ENCODE measurements around the gene FBXO46.
"Not testable (repeated sequence)": the region's sequence is repeated elsewhere in the genome, so short reads cannot be mapped to it uniquely, and the experiment has no call there.

Gene FBXO46

DNA sequence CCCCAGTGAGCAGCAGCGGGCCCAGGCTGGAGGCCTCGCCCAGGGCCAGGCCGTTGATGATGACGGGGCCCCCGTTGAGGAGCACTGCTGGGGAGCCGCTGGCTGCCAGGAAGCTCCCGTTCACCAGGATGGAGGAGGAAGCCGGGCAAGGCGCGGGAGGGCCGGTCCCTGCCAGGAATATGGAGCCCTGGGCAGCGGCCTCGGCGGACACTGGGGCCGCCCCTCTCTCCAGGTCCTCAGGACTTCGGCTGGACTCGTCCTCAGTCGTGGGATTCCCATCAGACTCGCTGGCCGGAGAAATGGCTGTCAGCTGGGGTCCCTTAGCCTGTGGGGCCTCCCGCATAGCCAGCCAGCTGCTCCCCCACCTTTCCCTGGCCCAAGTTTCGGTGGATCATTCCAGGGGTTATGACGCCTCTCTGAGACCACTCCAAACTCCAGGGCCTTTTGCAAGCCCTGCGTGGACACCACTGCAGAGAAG lies 36.2 kb upstream of the FBXO46 start:
- DNase-seq (ENCODE audit: extremely low read depth in 1 of 2, low read depth in 1 of 2) = no peak

GRCh38 chr19:45766296-45766868 lies 35.7 kb upstream of the FBXO46 start:
- DNase-seq (ENCODE audit: extremely low read depth in 1 of 2, low read depth in 1 of 2) = no peak

GRCh38 chr19:45765702-45766295 lies 35.1 kb upstream of the FBXO46 start:
- DNase-seq (ENCODE audit: extremely low read depth in 1 of 2, low read depth in 1 of 2) = no peak

DNA sequence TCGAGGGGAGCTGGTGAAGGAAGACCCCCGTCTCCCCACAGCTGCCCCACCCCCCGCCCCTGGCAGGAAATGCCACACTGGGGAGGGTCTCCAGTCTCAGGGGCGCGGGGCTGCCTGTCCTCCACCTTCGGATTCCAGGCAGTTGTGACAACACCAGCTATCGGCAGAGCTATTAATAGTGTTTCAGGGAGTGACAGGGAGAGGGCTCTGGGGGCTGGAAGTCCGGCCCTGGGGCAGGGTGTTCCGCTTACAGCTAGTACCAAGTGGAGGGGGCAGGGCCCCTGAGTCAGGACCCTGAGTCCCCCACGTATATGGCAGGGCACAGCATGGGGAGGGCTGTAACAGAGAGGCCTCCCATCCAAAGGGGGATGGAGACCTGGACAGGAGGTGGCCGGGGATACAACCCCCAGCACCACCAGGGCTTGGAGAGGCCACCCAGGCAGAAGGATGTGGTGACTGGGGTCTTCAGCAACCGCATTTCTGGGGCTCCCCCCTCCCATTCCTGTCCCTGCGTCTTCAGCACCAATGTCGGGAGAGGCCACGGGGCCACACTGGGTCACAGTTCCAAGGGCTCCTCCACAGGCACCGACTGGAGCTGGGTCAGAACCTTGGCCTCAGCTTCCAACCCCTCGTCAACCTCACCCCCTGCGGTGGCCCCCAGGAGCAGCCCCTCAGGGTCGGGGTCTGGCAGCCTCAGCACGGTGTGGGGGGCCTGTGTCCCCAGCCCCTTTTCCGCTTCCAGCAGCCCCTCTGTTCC lies 34.4 kb upstream of the FBXO46 start:
- DNase-seq (ENCODE audit: extremely low read depth in 1 of 2, low read depth in 1 of 2) = no peak

- DNase-seq (ENCODE audit: extremely low read depth in 1 of 2, low read depth in 1 of 2) = no peak
Observed at GRCh38 chr19:45764475-45764874, 33.8 kb upstream of the FBXO46 start.

GRCh38 chr19:45763691-45764294 lies 33.1 kb upstream of the FBXO46 start:
- DNase-seq (ENCODE audit: extremely low read depth in 1 of 2, low read depth in 1 of 2) = no peak

GRCh38 chr19:45762870-45763631 lies 32.4 kb upstream of the FBXO46 start:
- no peak for DNase-seq (ENCODE audit: extremely low read depth in 1 of 2, low read depth in 1 of 2)

- DNase-seq (ENCODE audit: extremely low read depth in 1 of 2, low read depth in 1 of 2) = no peak
Observed at GRCh38 chr19:45761714-45762113, 31.0 kb upstream of the FBXO46 start.

- DNase-seq (ENCODE audit: extremely low read depth in 1 of 2, low read depth in 1 of 2) = no peak
Observed at GRCh38 chr19:45758921-45759320, 28.2 kb upstream of the FBXO46 start.

DNA sequence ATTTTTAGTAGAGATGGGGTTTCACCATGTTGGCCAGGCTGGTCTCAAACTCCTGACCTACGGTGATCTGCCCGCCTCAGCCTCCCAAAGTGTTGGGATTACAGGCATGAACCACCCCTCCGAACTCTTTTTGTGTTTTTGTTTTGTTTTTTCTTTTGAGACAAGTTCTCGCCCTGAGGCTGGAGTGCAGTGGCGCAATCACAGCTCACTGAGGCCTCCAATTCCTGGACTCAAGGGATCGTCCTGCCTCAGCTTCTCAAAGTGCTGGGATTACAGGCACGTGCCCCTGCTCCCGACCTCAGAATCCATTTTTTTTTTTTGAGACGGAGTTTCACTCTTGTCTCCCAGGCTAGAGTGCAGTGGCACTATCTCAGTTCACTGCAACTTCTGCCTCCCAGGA lies 27.0 kb upstream of the FBXO46 start:
- no peak for DNase-seq (ENCODE audit: extremely low read depth in 1 of 2, low read depth in 1 of 2)

GRCh38 chr19:45754323-45754722 lies 23.6 kb upstream of the FBXO46 start:
- no peak for DNase-seq (ENCODE audit: extremely low read depth in 1 of 2, low read depth in 1 of 2)

- no peak for DNase-seq (ENCODE audit: extremely low read depth in 1 of 2, low read depth in 1 of 2)
Observed at GRCh38 chr19:45753548-45753947, 22.9 kb upstream of the FBXO46 start.

DNA sequence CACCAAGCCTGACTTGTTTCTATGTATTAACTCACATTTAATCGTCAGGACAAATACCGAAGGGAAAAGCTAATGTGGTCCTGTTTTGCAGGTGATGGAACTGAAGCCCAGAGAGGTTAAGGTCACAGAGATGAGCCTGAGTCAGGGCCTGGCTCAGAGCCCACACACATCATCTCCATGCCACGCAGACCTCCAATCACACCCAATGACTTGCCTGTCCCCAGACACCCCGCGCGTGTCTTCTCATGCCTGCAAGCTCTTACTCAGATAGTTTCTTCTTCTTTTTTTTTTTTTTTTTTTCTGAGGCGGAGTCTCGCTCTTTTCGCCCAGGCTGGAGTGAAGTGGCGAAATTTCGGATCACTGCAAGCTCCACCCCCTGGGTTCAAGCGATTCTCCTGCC lies 21.9 kb upstream of the FBXO46 start:
- DNase-seq (ENCODE audit: extremely low read depth in 1 of 2, low read depth in 1 of 2) = no peak

GRCh38 chr19:45751483-45751882 lies 20.8 kb upstream of the FBXO46 start:
- DNase-seq (ENCODE audit: extremely low read depth in 1 of 2, low read depth in 1 of 2) = not testable (repeated sequence)

GRCh38 chr19:45747513-45747912 lies 16.8 kb upstream of the FBXO46 start:
- DNase-seq (ENCODE audit: extremely low read depth in 1 of 2, low read depth in 1 of 2) = no peak

- DNase-seq (ENCODE audit: extremely low read depth in 1 of 2, low read depth in 1 of 2) = no peak
Observed at GRCh38 chr19:45746866-45747265, 16.2 kb upstream of the FBXO46 start.

GRCh38 chr19:45745606-45746005 lies 14.9 kb upstream of the FBXO46 start:
- DNase-seq (ENCODE audit: extremely low read depth in 1 of 2, low read depth in 1 of 2) = no peak

GRCh38 chr19:45742969-45743368 lies 12.3 kb upstream of the FBXO46 start:
- no peak for DNase-seq (ENCODE audit: extremely low read depth in 1 of 2, low read depth in 1 of 2)

DNA sequence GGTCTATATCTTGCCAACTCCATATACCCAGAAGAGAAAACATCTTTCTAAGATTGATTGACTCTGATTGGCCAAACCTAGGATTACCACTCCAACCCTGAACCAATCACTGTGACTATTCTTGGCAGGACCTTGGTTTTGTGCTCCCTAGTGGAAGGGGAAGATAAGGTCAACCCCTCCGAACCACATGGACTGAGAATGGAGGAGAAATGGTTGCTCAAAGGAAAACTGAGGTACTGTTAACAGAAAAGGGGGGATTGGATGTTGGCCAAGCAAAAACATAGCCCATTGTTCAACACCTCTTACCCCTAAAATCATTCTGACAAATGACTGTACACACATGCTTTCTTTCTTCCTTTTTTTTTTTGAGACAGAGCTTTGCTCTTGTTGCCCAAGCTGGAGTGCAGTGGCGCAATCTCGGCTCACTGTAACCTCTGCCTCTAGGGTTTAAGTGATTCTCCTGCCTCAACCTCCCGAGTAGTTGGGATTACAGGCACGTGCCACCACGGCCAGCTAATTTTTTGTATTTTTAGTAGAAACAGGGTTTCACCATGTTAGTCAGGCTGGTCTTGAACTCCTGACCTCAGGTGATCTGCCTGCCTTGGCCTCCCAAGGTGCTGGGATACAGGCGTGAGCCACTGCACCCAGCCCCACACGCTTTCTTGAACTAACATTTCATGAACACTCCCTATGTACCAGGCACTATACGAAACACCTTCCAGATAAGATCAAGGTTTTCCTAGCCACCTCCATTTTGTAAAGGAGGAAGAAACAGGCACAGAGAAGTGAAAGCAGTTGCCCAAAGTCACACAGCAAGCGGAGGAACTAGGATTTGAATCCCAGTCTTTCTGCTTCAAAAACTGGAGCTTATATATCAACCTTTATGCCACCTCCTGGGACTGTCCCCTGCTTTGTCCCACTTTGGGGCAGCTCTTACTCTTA lies 9.1 kb upstream of the FBXO46 start:
- DNase-seq (ENCODE audit: extremely low read depth in 1 of 2, low read depth in 1 of 2) = no peak

Data from activated CD8-positive, alpha-beta memory T cell treated with anti-CD3 and anti-CD28 coated beads for 1 hour (primary cell).